Sciatic nerve (tissue), 2 donors: Measurements from ENCODE around the gene PAIP2. TPM values are rescaled to one million over a fixed set of nuclear protein-coding genes. Genes with fewer than 3 reads are reported as not detected.

Source experiments
- ATAC-seq: fragments of 200-7000 bp; cut with Tn5 transposase; one replicate; pipeline ENCODE4 v1.9.1; 2020; ENCODE audit warnings: mild to moderate bottlenecking, moderate library complexity
- DNase-seq: peaks from one replicate; pipeline ENCODE4 v3.0.0-alpha.2; 2020; ENCODE audit warnings: low spot score
- intact Hi-C: fragments of 100-400 bp; cut with DNase I; formaldehyde crosslinking; loops from one replicate; pipeline ENCODE4 v1.14.2; 2022
- total RNA-seq: library from RNA; stranded (reverse); fragmentation: NEBNext Ultra II Directional; extraction: Animal tissue kit (Norgen Biotek cat#: 25700); gene quantifications from one replicate; pipeline ENCODE4 v1.2.1, GENCODE V29; 2021
- donor health status: DM: no; HTN: no; CAD: no.
- donor health status: DM: no; HTN: no; CAD: no.

Gene PAIP2
- total RNA-seq, 1 donor from 2014 or later: 92.2 TPM

- ATAC-seq: no peak
- intact Hi-C loops: no loop called here
These were observed 77.1 kb downstream of the PAIP2 start for GRCh38 chr5:139418793-139419192.

More at GRCh38 chr5:139418793-139419192, 77.1 kb downstream of the PAIP2 start:
- no peak for DNase-seq

Other genes with a start within 250 kb of the PAIP2 start
- 54.7 TPM for gene SIL1, start 143.5 kb upstream of the PAIP2 start, total RNA-seq
- gene MATR3, start 48.1 kb upstream of the PAIP2 start, total RNA-seq: 208 TPM
- gene SLC23A1, start 41.4 kb downstream of the PAIP2 start, total RNA-seq: not detected
- gene MZB1, start 48.1 kb downstream of the PAIP2 start, total RNA-seq: 0.71 TPM
- gene PROB1, start 53.2 kb downstream of the PAIP2 start, total RNA-seq: 1.6 TPM
- gene SPATA24, start 62.2 kb downstream of the PAIP2 start, total RNA-seq: 4.0 TPM
- gene DNAJC18, start 97.7 kb downstream of the PAIP2 start, total RNA-seq: 29.6 TPM
- gene ECSCR, start 120.9 kb downstream of the PAIP2 start, total RNA-seq: 32.3 TPM
- gene SMIM33, start 129.2 kb downstream of the PAIP2 start, total RNA-seq: not detected
- 94.5 TPM for gene STING1, start 140.9 kb downstream of the PAIP2 start, total RNA-seq
- 104 TPM for gene UBE2D2, start 219.5 kb downstream of the PAIP2 start, total RNA-seq